ENCODE data around the gene PCBP4.
"Not testable (repeated sequence)": the region's sequence is repeated elsewhere in the genome, so short reads cannot be mapped to it uniquely, and the experiment has no call there.

PCBP4 gene

GRCh38 chr3:51994530-51994929 is 27.3 kb upstream of the PCBP4 start:
- DNase-seq (ENCODE audit: low read depth): no peak

GRCh38 chr3:51993657-51994056 is 26.4 kb upstream of the PCBP4 start:
- DNase-seq (ENCODE audit: low read depth): not testable (repeated sequence)

GRCh38 chr3:51992017-51992682 is 24.9 kb upstream of the PCBP4 start:
- no peak for DNase-seq (ENCODE audit: low read depth)

- not testable (repeated sequence) for DNase-seq (ENCODE audit: low read depth)
Observed at GRCh38 chr3:51990501-51990971, 23.3 kb upstream of the PCBP4 start.

GRCh38 chr3:51988286-51989146 is 21.3 kb upstream of the PCBP4 start:
- no peak for DNase-seq (ENCODE audit: low read depth)

- no peak for DNase-seq (ENCODE audit: low read depth)
Observed at GRCh38 chr3:51987568-51987967, 20.3 kb upstream of the PCBP4 start.

GRCh38 chr3:51986010-51986947 is 19.0 kb upstream of the PCBP4 start:
- no peak for DNase-seq (ENCODE audit: low read depth)

GRCh38 chr3:51985063-51985462 is 17.8 kb upstream of the PCBP4 start:
- no peak for DNase-seq (ENCODE audit: low read depth)

- DNase-seq (ENCODE audit: low read depth): no peak
Observed at GRCh38 chr3:51984269-51984647, 17.0 kb upstream of the PCBP4 start.

- no peak for DNase-seq (ENCODE audit: low read depth)
Observed at GRCh38 chr3:51983578-51984268, 16.5 kb upstream of the PCBP4 start.

- peak; percentile 92 for DNase-seq (ENCODE audit: low read depth)
Observed at GRCh38 chr3:51982838-51983577, 15.8 kb upstream of the PCBP4 start, which contains the start of gene ACY1. Gene ACY1, plus strand, starts transcription at chr3:51983535. Its CDS starts 530 bp downstream, at chr3:51984065.

GRCh38 chr3:51982352-51982837 is 15.1 kb upstream of the PCBP4 start:
- DNase-seq (ENCODE audit: low read depth): no peak

GRCh38 chr3:51980253-51980652 is 13.0 kb upstream of the PCBP4 start:
- no peak for DNase-seq (ENCODE audit: low read depth)

GRCh38 chr3:51978143-51978502 is 10.9 kb upstream of the PCBP4 start:
- no peak for DNase-seq (ENCODE audit: low read depth)

- no peak for DNase-seq (ENCODE audit: low read depth)
Observed at GRCh38 chr3:51977446-51978142, 10.3 kb upstream of the PCBP4 start.

- DNase-seq (ENCODE audit: low read depth): peak; percentile 59
Observed at GRCh38 chr3:51975852-51976549, 8.7 kb upstream of the PCBP4 start.

GRCh38 chr3:51974963-51975851 is 8.0 kb upstream of the PCBP4 start, which contains the start of gene ABHD14A:
Gene ABHD14A, plus strand, starts transcription at chr3:51975064. Its CDS starts 72 bp downstream, at chr3:51975136.
- peak; percentile 62 for DNase-seq (ENCODE audit: low read depth)

GRCh38 chr3:51974277-51974962 is 7.2 kb upstream of the PCBP4 start:
- no peak for DNase-seq (ENCODE audit: low read depth)
